Activated CD8-positive, alpha-beta T cell treated with anti-CD3 and anti-CD28 coated beads for 36 hours (primary cell): ENCODE results near the gene MDM4. TPM values are rescaled to one million over a fixed set of nuclear protein-coding genes. Genes with fewer than 3 reads are reported as not detected.

Experiments
- ATAC-seq: fragments of 200-7000 bp; cut with Tn5 transposase; one replicate; pipeline ENCODE4 v1.10.0; 2021; ENCODE audit warnings: mild to moderate bottlenecking, moderate library complexity
- CTCF ChIA-PET: fragments of 350-600 bp; sonication (Branson Sonifier 250); formaldehyde crosslinking; loops from one replicate; lab custom pipeline; 2021; ENCODE audit warnings: antibody characterized with exemption; lab: Charles Lee
- POLR2A ChIA-PET: fragments of 350-600 bp; sonication (Branson Sonifier 250); formaldehyde crosslinking; loops from one replicate; lab custom pipeline; 2021; ENCODE audit warnings: antibody characterized with exemption; lab: Charles Lee
- DNase-seq: peaks from one replicate; pipeline ENCODE4 v3.0.0-alpha.2; 2020
- H3K27ac Mint-ChIP-seq: one replicate; pipeline ENCODE4 v1.8.0; 2021; ENCODE audit warnings: mild to moderate bottlenecking, mixed read lengths
- H3K27me3 Mint-ChIP-seq: one replicate; pipeline ENCODE4 v1.8.0; 2021; ENCODE audit warnings: mixed read lengths
- H3K36me3 Mint-ChIP-seq: one replicate; pipeline ENCODE4 v1.8.0; 2021; ENCODE audit warnings: low read depth, mixed read lengths
- H3K4me1 Mint-ChIP-seq: one replicate; pipeline ENCODE4 v1.8.0; 2021; ENCODE audit warnings: low read depth, mixed read lengths
- H3K4me3 Mint-ChIP-seq: one replicate; pipeline ENCODE4 v1.8.0; 2021; ENCODE audit warnings: mild to moderate bottlenecking, moderate library complexity, mixed read lengths
- H3K9me3 Mint-ChIP-seq: one replicate; pipeline ENCODE4 v1.8.0; 2021; ENCODE audit warnings: mixed read lengths
- CTCF ChIP-seq: fragments of 200-600 bp; IDR thresholded peaks from one replicate; pipeline ENCODE4 v1.8.0; 2022; ENCODE audit warnings: antibody characterized with exemption, mild to moderate bottlenecking
- intact Hi-C: fragments of 100-400 bp; cut with micrococcal nuclease; formaldehyde crosslinking; loops from one replicate; pipeline ENCODE4 v1.10.0; 2022
- total RNA-seq, 2 experiments: library from RNA; stranded (reverse); gene quantifications; one replicate each; pipeline ENCODE4 v1.2.3, GENCODE V29; 2021

Gene MDM4
- total RNA-seq, 2 experiments from 2014 or later: 89.6 to 94.8 TPM

- ChIA-PET POLR2A (interaction anchor here (0.5 kb wide), 1 partner anchor 751 kb away, joined by 3 read pairs; no protein-coding TSS in a partner anchor), CTCF (interaction anchor here (0.7 to 4.8 kb wide), 6 partner anchors 9 to 228 kb away, joined by 3 to 26 read pairs (median 5); no protein-coding TSS in a partner anchor)
- no peak for TF ChIP-seq CTCF
- peaks cover 24% of the 10 kb centered on the region for H3K4me1 Mint-ChIP-seq
- H3K4me3 Mint-ChIP-seq: no peak overlapping the region
- intact Hi-C loops: no loop called here
- H3K27ac Mint-ChIP-seq: peak overlapping the region; percentile 55
- ATAC-seq (no peak), DNase-seq (no peak)
- H3K9me3 Mint-ChIP-seq: no peaks in the 10 kb centered on the region
- no peaks in the 10 kb centered on the region for H3K27me3 Mint-ChIP-seq
- peaks cover 12% of the 10 kb centered on the region for H3K36me3 Mint-ChIP-seq
These were observed 63.5 kb downstream of the MDM4 start for GRCh38 chr1:204579681-204580080.

DNA sequence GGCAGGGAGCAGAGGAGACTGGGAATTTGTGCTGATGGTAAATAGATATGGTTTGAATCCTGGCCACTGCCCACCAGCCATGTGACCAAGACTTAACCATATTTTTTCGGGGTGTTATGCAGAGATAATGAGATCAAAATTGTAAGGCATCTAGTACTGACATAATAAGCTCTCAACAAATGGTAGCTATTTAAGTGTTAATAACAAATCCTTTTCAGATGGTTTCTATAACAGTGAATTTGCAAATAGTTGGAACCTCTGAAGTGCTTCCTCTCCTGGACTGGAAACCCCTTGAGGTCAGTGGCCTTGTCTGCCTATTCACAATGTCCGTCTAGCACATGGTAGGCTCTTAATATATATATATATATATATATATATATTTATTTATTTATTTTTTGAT is 64.7 kb downstream of the MDM4 start:
- no peak overlapping the region for H3K27ac Mint-ChIP-seq
- no peaks in the 10 kb centered on the region for H3K9me3 Mint-ChIP-seq
- ATAC-seq: no peak
- ChIA-PET CTCF (interaction anchor here (3.9 to 4.8 kb wide), 2 partner anchors 15 to 226 kb away, joined by 26 read pairs; no protein-coding TSS in a partner anchor), POLR2A (interaction anchor here (0.7 kb wide), 1 partner anchor 491 kb away, joined by 3 read pairs; no protein-coding TSS in a partner anchor)
- peaks cover 12% of the 10 kb centered on the region for H3K36me3 Mint-ChIP-seq
- H3K4me1 Mint-ChIP-seq: peaks cover 24% of the 10 kb centered on the region
- H3K4me3 Mint-ChIP-seq: no peak overlapping the region
- intact Hi-C loops: no loop called here
- TF ChIP-seq CTCF: no peak
- no peaks in the 10 kb centered on the region for H3K27me3 Mint-ChIP-seq
- DNase-seq: no peak

DNA sequence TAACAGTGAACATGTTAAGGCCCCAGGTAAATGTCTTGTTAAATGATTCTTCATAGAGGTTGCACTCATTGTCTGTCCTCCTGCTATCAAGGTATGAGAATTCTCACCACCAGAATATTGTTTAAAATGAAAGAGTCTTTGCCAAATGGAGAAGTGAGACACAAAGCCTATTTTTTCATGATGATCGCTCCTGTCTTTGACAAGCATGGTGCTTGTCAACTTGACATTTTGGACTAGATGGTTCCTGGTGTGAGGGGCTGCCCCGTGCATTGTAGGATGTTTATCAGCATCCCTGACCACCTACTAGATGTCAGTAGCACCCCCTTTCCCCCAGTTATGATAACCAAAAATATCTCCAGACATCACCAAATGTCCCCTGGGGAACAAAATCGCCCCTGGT is 65.6 kb downstream of the MDM4 start:
- no peak for TF ChIP-seq CTCF
- no peak for DNase-seq
- Mint-ChIP-seq H3K27ac (no peak overlapping the region), H3K36me3 (peaks cover 12% of the 10 kb centered on the region), H3K9me3 (no peaks in the 10 kb centered on the region), H3K27me3 (no peaks in the 10 kb centered on the region), H3K4me1 (peaks cover 24% of the 10 kb centered on the region), H3K4me3 (no peak overlapping the region)
- no peak for ATAC-seq
- ChIA-PET CTCF (interaction anchor here (3.9 to 4.8 kb wide), 2 partner anchors 16 to 226 kb away, joined by 26 read pairs; no protein-coding TSS in a partner anchor), POLR2A (no interaction called here)
- intact Hi-C loops: no loop called here

GRCh38 chr1:204583909-204584632 is 67.9 kb downstream of the MDM4 start:
- H3K27ac Mint-ChIP-seq: no peak overlapping the region
- ChIA-PET POLR2A (no interaction called here), CTCF (interaction anchor here (1.1 to 1.7 kb wide), 2 partner anchors 179 to 223 kb away, joined by 3 to 4 read pairs; no protein-coding TSS in a partner anchor)
- no peak for ATAC-seq
- no peak overlapping the region for H3K4me3 Mint-ChIP-seq
- no peaks in the 10 kb centered on the region for H3K27me3 Mint-ChIP-seq
- H3K36me3 Mint-ChIP-seq: peaks cover 12% of the 10 kb centered on the region
- H3K9me3 Mint-ChIP-seq: no peaks in the 10 kb centered on the region
- DNase-seq: no peak
- H3K4me1 Mint-ChIP-seq: peaks cover 12% of the 10 kb centered on the region
- intact Hi-C loops: no loop called here
- TF ChIP-seq CTCF: no peak
